DMS53 treated with DMSO at 0.1 percent for 48 hours (cell line): ENCODE data around the gene LCE1B.

Experiments
- DNase-seq: peaks from one replicate; lab custom pipeline; 2025; ENCODE audit not compliant: unreplicated experiment; lab: John Stamatoyannopoulos, UW

LCE1B gene

DNA sequence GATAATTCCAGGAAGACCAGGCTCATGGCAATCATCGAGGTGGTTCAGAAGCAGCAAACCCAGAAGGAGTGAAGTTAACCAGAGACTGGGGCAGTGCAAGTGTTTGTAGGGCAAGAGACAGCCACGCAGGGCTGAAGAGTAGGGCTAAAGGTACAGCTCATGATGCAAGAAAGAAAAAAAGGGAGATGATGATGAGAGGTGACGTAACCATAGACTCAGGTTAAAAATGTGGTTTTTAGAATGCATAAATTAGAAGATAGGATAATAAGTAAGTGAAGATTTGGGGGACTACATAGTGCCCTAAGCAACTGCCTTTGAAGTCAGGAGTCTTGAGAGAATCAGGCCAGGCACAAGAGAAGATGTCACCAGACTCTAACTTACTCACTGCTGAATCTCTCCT is 48.4 kb downstream of the LCE1B start:
- no peak for DNase-seq

DNA sequence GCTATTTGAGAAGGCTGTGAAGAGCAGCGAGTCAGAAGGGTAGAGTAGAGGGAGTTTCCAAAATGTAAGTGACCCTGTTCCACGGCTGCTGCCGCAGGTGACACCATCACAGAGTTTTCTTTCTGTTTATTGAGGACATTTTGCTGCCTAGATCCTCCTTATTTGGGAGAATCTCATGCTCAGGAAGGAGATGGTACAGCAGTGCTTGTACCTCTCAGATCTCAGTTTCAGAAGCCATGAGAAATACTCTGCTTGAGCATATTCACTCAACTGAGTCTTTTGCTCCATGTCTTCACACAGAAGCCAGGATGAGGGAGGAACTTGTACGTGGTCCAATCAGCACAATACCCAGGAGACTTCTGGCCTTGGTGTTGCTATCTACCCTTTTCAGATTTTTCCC is 49.6 kb downstream of the LCE1B start:
- DNase-seq: no peak
